Measurements from ENCODE around the gene CFAP251. TPM values are rescaled to one million over a fixed set of nuclear protein-coding genes. Genes with fewer than 3 reads are reported as not detected.

CFAP251 gene
- total RNA-seq, 4 donors from 2014 or later: 0.41 to 1.7 TPM; not detected in 2

- H3K27ac ChIP-seq: no peak overlapping the region
These were observed 111.4 kb downstream of the CFAP251 start for GRCh38 chr12:122029620-122030423.

GRCh38 chr12:122030424-122031035 is 112.1 kb downstream of the CFAP251 start:
- intact Hi-C loops (cut with DNase I; ENCODE audit: low total_unique reads): no loop called here
- H3K27ac ChIP-seq: no peak overlapping the region
- WGBS, 2 donors (ENCODE audit: low coverage in 1 of 2): 86% methylated on average over 13 of the region's 13 CpGs; no CpG with 5 or more reads in 1 of the 2 donors

More at GRCh38 chr12:122029620-122030423, 111.4 kb downstream of the CFAP251 start:
- intact Hi-C loops (cut with DNase I; ENCODE audit: low total_unique reads): no loop called here
- Histone ChIP-seq H3K4me1 (peaks cover 0 to 3% (median 0%) of the 10 kb centered on the region in 4 donors), H3K36me3 (no peaks in the 10 kb centered on the region), H3K4me3 (no peak overlapping the region), H3K27me3 (no peaks in the 10 kb centered on the region), H3K9me3 (no peaks in the 10 kb centered on the region)
- WGBS, 2 donors (ENCODE audit: low coverage in 1 of 2): 82 to 92% methylated on average over 7 to 24 of the region's 28 CpGs
- TF ChIP-seq EP300 (IDR thresholded peaks at IDR 0.05; ENCODE audit: low read depth) (no peak), POLR2AphosphoS5 (IDR thresholded peaks at IDR 0.05) (no peak), CTCF (IDR thresholded peaks at IDR 0.05) (no peak), POLR2A (IDR thresholded peaks at IDR 0.05) (no peak)
- DNase-seq: no peak
- in situ Hi-C loops (cut with MboI; ENCODE audit: low pct_ligation_motif_present in 1 of 4, low pct_unique_long_range_greater_than_20kb in 1 of 4, low sequenced_read_pairs in 3 of 4): no loop called here

GRCh38 chr12:122031342-122032216 is 113.2 kb downstream of the CFAP251 start:
- intact Hi-C loops (cut with DNase I; ENCODE audit: low total_unique reads) (no loop called here), in situ Hi-C loops (cut with MboI; ENCODE audit: low pct_ligation_motif_present in 1 of 4, low pct_unique_long_range_greater_than_20kb in 1 of 4, low sequenced_read_pairs in 3 of 4) (no loop called here)
- H3K36me3 ChIP-seq: no peaks in the 10 kb centered on the region
- DNase-seq: peak; percentile 59
- H3K4me1 ChIP-seq: peaks cover 0 to 3% (median 0%) of the 10 kb centered on the region in 4 donors
- no peak overlapping the region for H3K4me3 ChIP-seq
- WGBS, 2 donors (ENCODE audit: low coverage in 1 of 2): 73% methylated on average over 21 of the region's 21 CpGs; no CpG with 5 or more reads in 1 of the 2 donors
- no peak overlapping the region for H3K27ac ChIP-seq
- H3K9me3 ChIP-seq: no peaks in the 10 kb centered on the region
- TF ChIP-seq EP300 (IDR thresholded peaks at IDR 0.05; ENCODE audit: low read depth) (no peak), POLR2AphosphoS5 (IDR thresholded peaks at IDR 0.05) (no peak), CTCF (IDR thresholded peaks at IDR 0.05) (peak; percentile 70 to 83 (median 77)), POLR2A (IDR thresholded peaks at IDR 0.05) (no peak)
- H3K27me3 ChIP-seq: no peaks in the 10 kb centered on the region

More at GRCh38 chr12:122030424-122031035, 112.1 kb downstream of the CFAP251 start:
- no peaks in the 10 kb centered on the region for H3K36me3 ChIP-seq
- peaks cover 0 to 3% (median 0%) of the 10 kb centered on the region in 4 donors for H3K4me1 ChIP-seq
- H3K27me3 ChIP-seq: no peaks in the 10 kb centered on the region
- no peak for DNase-seq
- no peak overlapping the region for H3K4me3 ChIP-seq
- TF ChIP-seq POLR2AphosphoS5 (IDR thresholded peaks at IDR 0.05): no peak
- TF ChIP-seq CTCF (IDR thresholded peaks at IDR 0.05): no peak
- TF ChIP-seq POLR2A (IDR thresholded peaks at IDR 0.05): no peak
- no peak for TF ChIP-seq EP300 (IDR thresholded peaks at IDR 0.05; ENCODE audit: low read depth)
- in situ Hi-C loops (cut with MboI; ENCODE audit: low pct_ligation_motif_present in 1 of 4, low pct_unique_long_range_greater_than_20kb in 1 of 4, low sequenced_read_pairs in 3 of 4): no loop called here
- no peaks in the 10 kb centered on the region for H3K9me3 ChIP-seq

Measured in transverse colon (tissue), 4 donors.